HG03565 (cell line): ENCODE results near the gene EVI5L.
A peak's percentile ranks its signal among the peaks of the same experiment; 100 is the strongest.
"Not testable (repeated sequence)": the region's sequence is repeated elsewhere in the genome, so short reads cannot be mapped to it uniquely, and the experiment has no call there.

Experiments used
- ATAC-seq: cut with Tn5 transposase; IDR thresholded peaks from one replicate; pipeline ENCODE4 v1.9.1; 2021; ENCODE audit warnings: mild to moderate bottlenecking, moderate library complexity; ENCODE audit not compliant: unreplicated experiment

EVI5L gene

DNA sequence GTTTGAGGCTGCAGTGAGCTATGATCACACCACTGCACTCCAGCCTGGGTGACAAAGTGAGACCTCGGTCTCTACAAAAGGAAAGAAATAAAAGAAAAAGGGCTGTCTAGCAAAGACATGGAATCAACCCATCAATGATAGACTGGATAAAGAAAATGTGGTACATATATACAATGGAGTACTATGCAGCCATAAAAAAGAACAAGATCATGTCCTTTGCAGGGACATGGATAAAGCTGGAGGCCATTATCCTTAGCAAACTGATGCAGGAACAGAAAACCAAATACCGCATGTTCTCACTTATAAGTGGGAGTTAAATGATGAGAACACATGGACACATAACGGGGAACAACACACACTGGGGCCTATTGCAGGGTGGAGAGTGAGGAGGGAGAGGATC is 14.0 kb upstream of the EVI5L start:
- ATAC-seq, result not testable (repeated sequence)

DNA sequence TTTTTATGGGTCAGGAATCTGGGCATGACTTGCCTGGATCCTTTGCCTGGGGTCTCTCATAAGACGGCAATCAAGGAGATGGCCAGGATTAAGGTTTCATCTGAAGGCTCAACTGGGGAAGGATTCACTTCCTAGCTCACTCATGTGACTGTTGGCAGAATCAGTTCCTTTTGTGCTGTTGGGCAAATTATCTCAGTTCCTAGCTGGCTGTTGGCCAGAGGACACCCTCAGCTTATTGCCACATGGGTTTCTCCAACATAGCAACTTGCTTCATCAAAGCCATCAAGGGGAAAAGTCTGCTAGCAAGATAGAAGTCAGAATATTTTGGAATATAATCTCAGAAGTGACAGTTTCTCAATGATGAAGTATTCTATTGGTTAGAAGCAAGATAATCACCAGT is 12.2 kb upstream of the EVI5L start:
- no peak for ATAC-seq

DNA sequence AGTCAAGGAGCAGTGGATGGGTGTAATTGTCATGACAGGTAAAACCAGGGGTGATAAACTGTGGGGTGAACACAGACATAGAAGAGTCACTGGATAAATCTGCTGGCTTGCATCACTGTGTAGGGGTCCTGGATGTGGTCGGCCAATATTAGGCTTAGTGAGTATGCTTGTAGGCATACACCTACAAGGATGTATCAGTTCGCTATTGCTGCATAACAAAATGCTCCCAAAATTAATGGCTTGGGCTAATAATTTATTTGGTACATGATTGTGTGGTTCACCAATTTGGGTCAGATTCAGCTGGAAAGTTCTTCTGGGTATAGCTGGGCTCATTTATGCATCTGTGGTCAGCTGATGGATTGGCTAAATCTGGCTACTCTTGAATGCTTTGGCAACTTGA is 11.2 kb upstream of the EVI5L start:
- ATAC-seq, result no peak

DNA sequence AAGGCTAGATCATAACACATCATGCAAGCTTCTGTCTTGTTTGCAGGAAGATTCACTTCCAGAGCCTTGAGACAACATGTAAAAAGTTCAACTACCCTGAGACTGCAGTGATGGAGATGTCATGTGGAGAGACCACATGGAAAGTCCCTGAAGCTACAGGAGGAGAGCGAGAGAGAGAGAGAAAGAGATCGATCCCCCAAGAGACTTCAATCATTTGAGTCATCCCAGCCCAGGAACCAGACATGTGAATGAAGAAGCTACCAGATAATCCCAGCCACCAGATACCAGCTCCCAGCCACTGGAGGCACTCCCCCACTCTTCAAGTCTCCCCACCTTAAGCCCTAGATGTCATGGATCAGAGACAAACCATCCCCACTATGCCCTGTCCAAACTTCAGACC is 10.7 kb upstream of the EVI5L start:
- peak; percentile 38 for ATAC-seq

DNA sequence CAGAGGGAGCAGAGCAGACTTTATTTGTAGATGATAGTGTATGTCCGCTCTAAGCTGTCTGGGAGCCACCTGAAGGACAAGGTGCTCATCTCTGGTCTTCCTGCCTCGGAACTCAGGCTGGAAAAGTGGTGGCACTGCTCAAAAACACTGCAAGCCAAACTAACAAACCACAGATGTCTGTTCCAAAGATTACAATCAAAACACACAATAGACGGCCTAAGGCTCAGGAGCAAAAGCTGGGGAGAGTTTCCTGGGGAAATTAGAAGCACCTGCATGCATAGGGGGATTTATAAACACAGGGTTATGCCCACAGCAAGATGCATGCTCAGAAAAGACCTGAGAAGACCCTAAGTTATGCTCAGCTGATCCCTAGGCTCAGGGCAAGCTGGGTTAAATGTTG is 9.4 kb upstream of the EVI5L start:
- ATAC-seq, result no peak

DNA sequence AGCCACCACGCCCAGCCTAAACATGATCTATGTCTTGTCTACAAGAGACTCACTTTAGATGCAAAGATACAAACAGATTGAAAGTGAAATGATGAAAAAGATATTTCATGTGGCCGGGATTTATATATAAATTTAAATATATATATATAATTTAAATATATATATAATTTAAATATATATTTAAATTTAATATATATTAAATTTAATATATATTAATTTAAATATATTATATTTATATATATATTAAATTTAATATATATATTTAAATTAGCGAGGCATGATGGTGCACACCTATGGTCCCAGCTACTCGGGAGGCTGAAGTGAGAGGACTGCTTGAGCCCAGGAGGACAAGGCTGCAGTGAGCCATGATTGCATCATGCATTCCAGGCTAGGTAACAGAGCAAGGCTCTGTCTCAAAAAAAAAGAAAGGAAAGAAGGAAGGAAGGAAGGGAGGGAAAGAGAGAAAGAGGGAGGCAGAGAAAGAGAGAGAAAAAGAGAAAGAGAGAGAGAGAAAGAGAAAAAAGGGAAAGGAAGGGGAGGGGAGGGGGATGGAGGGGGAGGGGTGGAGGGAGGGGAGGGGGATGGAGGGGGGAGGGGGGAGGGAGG is 7.0 kb upstream of the EVI5L start:
- no peak for ATAC-seq

DNA sequence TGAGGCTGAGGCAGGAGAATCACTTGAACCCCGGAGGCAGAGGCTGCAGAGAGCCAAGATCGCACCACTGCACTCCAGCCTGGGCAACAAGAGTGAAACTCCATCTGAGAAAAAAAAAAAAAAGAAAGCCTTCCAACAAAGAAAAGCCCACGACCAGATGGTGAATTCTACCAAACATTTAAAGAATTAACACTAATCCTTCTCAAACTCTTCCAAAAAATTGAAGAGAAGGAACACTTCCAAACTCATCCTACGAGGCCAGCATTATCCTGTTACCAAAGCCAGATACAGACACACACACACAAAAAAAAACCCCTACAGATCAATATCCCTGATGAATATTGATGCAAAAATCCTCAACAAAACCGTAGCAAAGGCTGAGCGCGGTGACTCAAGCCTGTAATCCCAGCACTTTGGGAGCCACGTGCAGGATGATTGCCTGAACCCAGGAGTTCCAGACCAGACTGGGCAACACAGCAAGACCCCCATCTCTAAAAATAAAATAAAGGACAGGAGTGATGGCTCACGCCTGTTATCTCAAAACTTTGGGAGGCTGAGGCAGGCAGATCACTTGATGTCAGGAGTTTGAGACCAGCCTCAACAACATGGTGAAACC is 6.2 kb upstream of the EVI5L start:
- ATAC-seq, result no peak

DNA sequence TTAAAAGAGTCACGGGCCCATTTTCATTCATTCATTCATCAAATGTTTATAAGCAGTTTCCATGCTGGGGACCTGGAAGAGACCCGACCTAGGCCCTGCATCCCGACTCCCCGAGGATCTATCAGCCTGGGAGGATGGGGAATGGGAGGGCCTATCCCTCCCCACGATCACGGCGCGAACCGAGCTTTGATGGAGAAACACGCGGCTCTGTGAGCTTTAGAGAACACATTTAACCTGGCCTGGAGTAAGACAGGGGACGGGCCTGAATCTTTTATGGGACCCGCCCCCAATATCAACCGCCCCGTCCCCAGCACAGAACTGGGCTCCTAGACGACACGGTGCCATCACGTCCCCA is 875 bp upstream of the EVI5L start:
- ATAC-seq, result no peak

DNA sequence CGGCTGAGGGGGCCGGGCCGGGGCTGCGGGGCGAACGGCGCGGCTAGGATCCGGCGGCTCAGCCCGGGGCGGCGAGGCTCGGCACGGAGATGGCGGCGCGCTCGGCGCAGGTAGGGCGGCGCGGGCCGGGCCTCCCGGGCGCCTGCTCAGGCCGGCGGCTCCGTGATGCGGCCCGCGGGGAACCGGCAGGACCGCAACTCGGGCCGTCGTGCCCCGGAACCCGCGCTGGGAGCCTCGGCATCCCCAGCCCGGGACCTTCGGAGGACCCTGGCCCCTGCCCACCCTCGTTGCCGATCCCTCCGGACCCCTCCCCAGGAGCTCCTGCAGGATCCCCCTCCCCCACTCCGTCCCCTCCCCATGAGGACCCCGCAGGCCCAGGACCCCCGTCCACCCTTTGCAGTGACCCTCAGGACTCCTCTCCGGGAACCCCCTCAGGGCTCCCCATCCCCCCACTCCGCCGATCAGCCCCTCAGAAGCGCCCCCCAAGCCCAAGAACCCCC is 304 bp downstream of the EVI5L start:
- no peak for ATAC-seq

DNA sequence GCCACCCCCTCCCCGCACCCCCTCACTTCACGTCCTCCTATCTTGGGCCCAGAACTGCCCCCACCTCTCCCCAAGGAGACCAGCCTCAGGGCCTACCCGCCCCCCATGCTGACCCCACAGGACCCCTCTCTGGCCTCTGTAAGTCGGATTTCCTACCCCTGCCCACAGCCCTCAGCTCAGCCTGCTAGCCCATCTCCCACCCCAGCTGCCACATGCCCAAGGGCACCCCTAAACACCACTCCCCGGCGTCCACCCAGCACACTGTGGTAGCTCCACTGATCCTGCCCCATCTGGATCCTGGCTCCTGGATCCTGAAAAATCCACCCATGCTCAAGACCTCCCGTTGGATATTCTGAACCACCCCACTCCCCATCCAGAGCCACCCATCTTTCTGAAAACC is 805 bp downstream of the EVI5L start:
- no peak for ATAC-seq

DNA sequence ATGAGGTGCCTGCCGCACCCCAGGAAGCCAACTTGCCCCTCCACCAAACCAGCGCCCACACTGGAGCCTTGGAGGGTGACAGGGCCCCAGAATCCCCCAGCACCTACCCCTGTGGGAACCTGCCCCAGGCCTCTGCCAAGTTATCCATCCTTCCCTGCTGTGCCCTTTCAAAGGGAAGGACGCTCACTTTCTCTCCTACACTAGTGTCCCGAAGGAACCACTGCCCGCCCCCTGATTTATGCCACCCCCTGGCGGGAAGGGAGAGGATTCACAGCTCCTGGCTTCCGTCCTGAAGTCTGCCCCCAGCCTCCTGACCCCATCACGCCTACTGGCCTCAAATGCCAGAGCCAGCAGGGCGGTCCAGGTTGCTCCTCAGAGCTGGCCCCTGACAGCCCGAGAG is 1.4 kb downstream of the EVI5L start:
- ATAC-seq, result no peak

DNA sequence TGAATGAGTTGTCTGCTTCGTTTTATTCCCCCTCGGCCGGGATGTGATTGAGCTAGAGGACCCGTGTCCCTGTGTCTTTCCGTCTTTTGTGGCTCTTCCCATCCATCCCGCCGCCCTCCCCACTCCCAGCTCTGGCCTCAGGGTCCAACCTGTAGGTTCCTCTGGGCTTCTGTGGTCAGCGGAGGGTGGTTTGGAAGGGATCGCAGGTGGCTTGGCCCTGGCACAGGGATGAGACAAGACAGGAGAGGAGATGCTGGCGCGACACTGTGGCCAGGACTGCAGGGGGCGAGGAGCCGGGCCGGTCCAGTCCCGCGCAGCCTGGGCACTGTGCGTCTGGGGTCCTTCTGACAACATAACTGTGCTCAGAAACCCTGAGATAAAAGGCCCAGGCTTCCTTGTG is 2.0 kb downstream of the EVI5L start:
- no peak for ATAC-seq

DNA sequence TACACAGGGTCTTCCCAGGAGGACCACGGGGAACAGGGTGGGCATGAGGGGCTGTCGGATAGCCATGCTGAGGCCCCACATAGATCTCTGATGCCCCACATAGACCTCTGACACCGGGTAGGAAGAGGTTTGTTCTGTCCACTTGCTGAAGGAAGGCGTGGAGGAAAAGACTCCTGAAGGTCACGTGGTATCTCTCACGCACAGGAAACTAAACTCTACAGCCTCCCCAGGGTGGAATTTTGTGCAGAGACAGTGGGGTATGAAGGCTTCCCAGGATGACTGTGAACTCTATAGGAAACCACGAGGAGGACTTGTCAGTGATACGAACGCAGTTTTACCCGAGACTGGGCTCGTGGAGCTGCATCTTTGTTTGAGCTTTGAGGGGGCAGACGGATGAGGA is 2.8 kb downstream of the EVI5L start:
- no peak for ATAC-seq

DNA sequence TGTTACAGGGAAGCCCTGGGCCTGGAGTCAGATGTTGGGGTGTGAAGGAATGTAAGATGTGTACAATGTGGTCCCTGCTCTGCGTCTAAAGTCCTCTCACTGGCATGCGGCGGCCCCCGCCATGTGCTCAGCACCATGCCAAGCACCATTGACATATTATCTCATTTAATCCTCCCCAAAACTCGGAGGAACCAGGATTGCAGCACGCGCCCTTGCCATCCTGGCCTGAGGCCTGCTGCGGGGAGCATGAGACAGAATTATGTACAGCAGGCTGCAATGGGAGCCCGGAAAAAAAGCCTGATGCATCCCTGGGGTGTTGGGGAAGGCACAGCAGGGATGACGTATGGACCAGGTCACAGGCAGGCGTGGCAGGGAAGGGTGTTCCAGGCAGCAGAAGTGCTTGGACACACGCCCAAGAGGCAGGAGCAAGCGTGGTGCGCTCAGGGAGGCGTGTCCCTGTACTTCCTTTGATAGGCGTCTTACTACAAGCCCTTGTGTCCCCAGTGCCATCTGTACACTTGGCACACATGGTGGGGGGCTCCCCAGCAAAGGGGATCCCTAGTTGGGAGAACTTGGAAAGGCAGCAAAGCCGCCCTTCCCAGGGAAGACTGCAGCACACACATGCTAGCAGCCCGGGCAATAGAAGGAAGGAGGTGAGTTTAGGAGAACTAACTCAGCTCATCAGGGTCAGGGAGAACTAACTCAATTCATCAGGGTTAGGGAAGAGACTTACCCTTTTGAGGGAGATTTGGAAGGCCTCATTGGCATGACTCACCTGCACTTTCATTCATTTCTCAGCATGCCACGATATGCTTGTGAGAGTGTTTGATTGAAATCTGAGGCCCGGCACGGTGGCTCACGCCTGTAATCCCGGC is 3.4 kb downstream of the EVI5L start:
- ATAC-seq, result no peak

DNA sequence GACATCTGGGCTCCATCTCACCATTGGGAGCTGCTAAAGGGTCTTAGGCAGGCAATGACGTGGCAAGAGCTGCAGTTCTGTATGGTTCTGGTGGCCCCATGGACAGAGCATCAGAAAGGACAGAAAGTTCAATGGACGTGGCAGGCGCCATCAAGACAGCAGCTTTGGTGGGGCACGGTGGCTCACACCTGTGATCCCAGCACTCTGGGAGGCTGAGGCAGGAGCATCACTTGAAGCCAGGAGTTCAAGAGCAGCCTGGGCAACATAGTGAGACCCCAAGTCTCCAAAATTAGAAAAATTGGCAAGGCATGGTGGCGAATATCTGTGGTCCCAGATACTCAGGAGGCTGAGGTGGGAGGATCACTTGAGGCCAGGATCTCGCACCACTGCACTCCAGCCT is 9.5 kb downstream of the EVI5L start:
- no peak for ATAC-seq

DNA sequence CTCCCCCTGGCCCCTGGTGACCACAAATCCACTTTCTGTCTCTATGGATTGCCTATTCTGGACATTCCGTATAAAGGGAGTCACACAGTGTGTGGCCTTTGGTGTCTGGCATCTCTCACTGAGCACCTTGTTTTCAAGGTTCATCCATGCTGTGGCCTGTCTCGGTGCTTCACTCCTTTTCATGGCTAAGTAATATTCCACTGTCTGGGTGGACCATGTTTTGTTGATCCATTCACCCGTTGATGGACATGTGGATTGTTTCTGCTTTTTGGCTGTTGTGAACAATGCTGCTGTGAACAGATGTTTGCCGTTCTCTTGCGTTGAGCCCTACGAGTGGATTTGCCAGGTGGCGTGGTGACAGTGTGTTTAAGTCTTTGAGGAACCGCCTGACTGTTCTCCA is 10.6 kb downstream of the EVI5L start:
- ATAC-seq, result no peak

DNA sequence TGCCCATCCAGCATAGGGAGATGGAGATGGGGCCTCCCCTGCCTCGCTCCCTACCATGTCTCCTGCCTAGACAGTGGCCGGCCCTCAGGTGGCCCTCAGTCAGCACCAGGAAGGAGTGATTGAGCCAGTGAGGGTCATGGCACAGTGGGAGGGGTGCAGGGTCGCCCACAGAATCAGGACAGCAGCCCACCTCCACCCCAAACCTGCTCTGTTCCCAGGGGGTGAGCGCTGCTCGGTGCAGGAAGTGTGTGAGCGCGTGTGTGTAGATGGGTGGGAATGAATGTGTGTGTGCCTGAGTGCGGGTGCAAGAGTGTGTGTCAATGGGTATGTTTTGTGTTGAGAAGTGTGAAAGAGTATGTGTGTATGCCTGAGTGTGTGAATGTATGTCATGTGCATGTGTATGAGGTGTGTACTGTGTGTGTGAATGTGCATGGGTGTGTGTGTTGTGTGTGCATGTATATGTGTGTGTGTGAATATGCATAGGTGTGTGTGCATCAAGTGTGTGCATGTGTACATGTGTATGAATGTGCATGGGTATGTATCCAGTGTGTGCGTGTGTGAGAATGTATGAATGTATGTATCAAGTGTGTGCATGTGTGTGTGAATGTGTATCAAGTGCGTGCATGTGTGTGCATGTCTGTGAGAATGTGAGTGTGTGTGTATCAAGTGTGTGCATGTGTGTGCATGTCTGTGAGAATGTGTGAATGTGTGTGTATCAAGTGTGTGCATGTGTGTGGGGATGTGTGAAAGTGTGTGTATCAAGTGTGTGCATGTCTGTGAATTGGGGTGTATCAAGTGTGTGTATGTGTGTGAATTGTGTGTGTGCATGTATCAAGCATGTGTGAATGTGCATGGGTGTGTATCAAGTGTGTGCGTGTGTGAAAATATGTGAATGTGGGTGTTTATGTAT is 12.0 kb downstream of the EVI5L start:
- ATAC-seq, result no peak

DNA sequence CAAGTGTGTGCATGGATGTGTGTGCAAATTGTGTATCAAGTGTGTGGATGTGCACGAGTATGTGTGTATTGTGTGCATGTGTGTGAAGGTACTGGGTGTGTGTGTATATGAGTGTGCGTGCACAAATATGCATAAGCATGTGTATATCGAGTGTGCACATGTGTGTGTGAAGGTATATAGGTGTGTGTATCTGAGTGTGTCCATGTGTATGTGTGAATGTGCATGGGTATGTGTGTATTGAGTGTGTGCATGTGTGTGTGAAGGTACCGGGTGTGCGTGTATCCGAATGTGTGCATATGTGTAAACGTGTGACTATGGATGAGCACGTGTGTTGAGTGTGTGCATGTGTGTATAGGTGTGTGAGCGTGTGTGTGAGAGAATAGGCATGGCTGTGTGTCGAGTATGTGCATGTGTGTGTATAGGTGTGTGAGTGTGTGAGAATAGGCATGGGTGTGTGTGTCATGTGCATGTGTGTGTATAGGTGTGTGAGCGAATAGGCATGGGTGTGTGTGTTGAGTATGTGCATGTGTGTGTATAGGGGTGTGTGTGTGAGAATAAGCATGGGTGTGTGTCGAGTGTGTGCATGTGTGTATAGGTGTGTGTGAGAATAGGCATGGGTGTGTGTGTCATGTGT is 12.8 kb downstream of the EVI5L start:
- ATAC-seq, result no peak

DNA sequence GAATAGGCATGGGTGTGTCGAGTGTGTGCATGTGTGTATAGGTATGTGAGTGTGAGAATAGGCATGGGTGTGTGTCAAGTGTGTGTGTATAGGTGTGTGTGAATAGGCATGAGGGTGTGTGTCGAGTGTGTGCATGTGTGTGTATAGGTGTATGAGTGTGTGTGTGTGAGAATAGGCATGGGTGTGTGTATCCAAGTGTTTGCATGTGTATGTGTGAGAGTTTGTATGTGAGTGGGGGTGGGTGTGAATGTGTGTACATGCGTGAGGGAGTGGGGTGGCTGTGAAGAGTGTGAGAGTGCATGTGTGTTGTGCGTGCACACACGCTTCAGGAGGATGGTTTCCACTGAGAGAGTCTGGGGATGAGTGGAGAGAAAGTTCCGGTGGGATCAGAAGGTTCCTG is 13.5 kb downstream of the EVI5L start:
- no peak for ATAC-seq

DNA sequence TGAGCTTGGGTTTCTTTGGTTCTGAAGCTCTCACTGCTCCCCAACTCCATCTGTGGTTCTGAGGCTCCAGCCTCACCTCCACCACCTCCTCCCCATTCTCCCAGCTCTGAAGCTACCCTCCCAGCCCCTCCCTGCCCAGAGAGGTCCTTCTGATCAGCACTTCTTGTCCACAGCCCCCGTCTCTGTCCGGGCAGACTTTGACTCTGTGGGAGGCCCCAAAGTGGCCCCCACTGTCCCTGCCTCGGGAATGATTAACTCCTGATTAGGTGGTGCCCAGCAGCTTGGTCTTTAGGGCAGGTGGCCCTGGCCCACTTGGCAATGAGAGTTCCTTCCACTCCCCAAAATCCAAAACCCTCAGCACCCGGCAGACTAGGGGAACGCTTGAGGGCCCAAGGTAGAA is 14.4 kb downstream of the EVI5L start:
- ATAC-seq, result no peak

DNA sequence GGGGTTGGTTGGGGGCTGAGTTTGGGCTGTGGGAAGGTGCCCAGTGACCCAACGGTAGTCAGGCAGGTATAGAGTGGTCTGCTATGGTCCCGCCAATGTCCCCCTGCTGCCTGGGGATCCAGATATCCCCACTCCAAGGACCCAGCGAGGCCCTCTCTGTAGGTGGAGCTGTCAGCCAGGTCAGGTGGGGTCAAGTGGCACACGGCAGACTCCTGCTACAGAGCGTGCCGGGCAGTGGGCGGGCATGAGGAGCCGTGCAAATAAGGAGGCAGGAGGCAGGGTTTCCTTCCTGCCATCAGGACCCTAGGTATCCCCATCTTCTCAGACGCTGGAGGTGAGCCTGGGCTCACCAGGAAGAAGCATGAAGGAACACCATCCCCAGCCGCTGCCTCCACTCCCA is 14.9 kb downstream of the EVI5L start:
- no peak for ATAC-seq
